Ascending aorta (tissue), 2 donors: Measurements from ENCODE around the gene SNAI3. TPM values are rescaled to one million over a fixed set of nuclear protein-coding genes. Genes with fewer than 3 reads are reported as not detected.

Experiments used
- DNase-seq, 2 donors: peaks; one replicate each; pipeline ENCODE4 v3.0.0-alpha.2; 2019; ENCODE audit warnings: low spot score in 2 of 2
- H3K27ac ChIP-seq, 2 donors: fragments of 200-600 bp; sonication (generic); one replicate each; pipeline ENCODE4 v1.5.1; 2016 to 2017; ENCODE audit warnings: mild to moderate bottlenecking in 1 of 2
- H3K27me3 ChIP-seq: fragments of 200-600 bp; sonication (generic); one replicate; pipeline ENCODE4 v1.5.1; 2017
- H3K36me3 ChIP-seq, 2 donors: fragments of 200-600 bp; sonication (generic); one replicate each; pipeline ENCODE4 v1.5.1; 2016
- H3K4me1 ChIP-seq, 2 donors: fragments of 200-600 bp; sonication (generic); one replicate each; pipeline ENCODE4 v1.5.1; 2016 to 2017; ENCODE audit warnings: mild to moderate bottlenecking in 1 of 2
- H3K4me3 ChIP-seq, 2 donors: fragments of 200-600 bp; sonication (generic); one replicate each; pipeline ENCODE4 v1.5.1; 2016 to 2017; ENCODE audit warnings: mild to moderate bottlenecking in 1 of 2
- H3K9me3 ChIP-seq, 2 donors: fragments of 200-600 bp; sonication (generic); one replicate each; pipeline ENCODE4 v1.5.1; 2016
- CTCF ChIP-seq, 3 experiments: fragments of 200-600 bp in 2 of 3; fragments of 450-650 bp in 1 of 3; sonication (generic) in 2 of 3; IDR thresholded peaks; one replicate each; pipeline ENCODE4 v1.5.1; 2016 to 2019; ENCODE audit warnings: antibody characterized with exemption in 3 of 3, mild to moderate bottlenecking in 1 of 3, moderate library complexity in 1 of 3
- intact Hi-C: fragments of 100-400 bp; cut with DNase I; formaldehyde crosslinking; loops from one replicate; pipeline ENCODE4 v1.15.1; 2023
- total RNA-seq: library from RNA; depleted of rRNA; stranded (reverse); fragments of >200 nt; gene quantifications from one replicate; pipeline ENCODE4 v1.1.0, GENCODE V29; 2016

Gene SNAI3
- total RNA-seq, 1 donor from 2014 or later, result not detected

- H3K36me3 ChIP-seq, result no peaks in the 10 kb centered on the region
- no peak for DNase-seq
- no peak for TF ChIP-seq CTCF (IDR thresholded peaks at IDR 0.05)
Observed at GRCh38 chr16:88646345-88647034, 39.8 kb downstream of the SNAI3 start.

GRCh38 chr16:88645941-88646340 is 40.4 kb downstream of the SNAI3 start:
- Histone ChIP-seq H3K27ac (no peak overlapping the region), H3K9me3 (no peaks in the 10 kb centered on the region), H3K36me3 (no peaks in the 10 kb centered on the region), H3K4me1 (peaks cover 0 to 4% of the 10 kb centered on the region in 2 donors), H3K27me3 (no peaks in the 10 kb centered on the region), H3K4me3 (no peak overlapping the region)
- intact Hi-C loops, result no loop called here
- no peak for TF ChIP-seq CTCF (IDR thresholded peaks at IDR 0.05)
- DNase-seq, result no peak

More at GRCh38 chr16:88646345-88647034, 39.8 kb downstream of the SNAI3 start:
- H3K27ac ChIP-seq, result no peak overlapping the region
- intact Hi-C loops, result no loop called here
- no peaks in the 10 kb centered on the region for H3K9me3 ChIP-seq
- no peak overlapping the region for H3K4me3 ChIP-seq
- no peaks in the 10 kb centered on the region for H3K27me3 ChIP-seq
- H3K4me1 ChIP-seq, result peaks cover 0 to 9% of the 10 kb centered on the region in 2 donors

- DNase-seq, result no peak
- intact Hi-C loops, result no loop called here
- no peak overlapping the region for H3K4me3 ChIP-seq
- no peak for TF ChIP-seq CTCF (IDR thresholded peaks at IDR 0.05)
- no peaks in the 10 kb centered on the region for H3K36me3 ChIP-seq
- H3K4me1 ChIP-seq, result peaks cover 0 to 3% of the 10 kb centered on the region in 2 donors
- H3K27me3 ChIP-seq, result no peaks in the 10 kb centered on the region
- H3K27ac ChIP-seq, result no peak overlapping the region
- H3K9me3 ChIP-seq, result no peaks in the 10 kb centered on the region
Observed at GRCh38 chr16:88645455-88645854, 40.9 kb downstream of the SNAI3 start.

- no peaks in the 10 kb centered on the region for H3K9me3 ChIP-seq
- no peak for TF ChIP-seq CTCF (IDR thresholded peaks at IDR 0.05)
- H3K36me3 ChIP-seq, result no peaks in the 10 kb centered on the region
- no peak for DNase-seq
- no peak overlapping the region for H3K4me3 ChIP-seq
- intact Hi-C loops, result no loop called here
- no peaks in the 10 kb centered on the region for H3K4me1 ChIP-seq
- no peak overlapping the region for H3K27ac ChIP-seq
- H3K27me3 ChIP-seq, result no peaks in the 10 kb centered on the region
Observed at GRCh38 chr16:88643644-88643932, 42.7 kb downstream of the SNAI3 start.

GRCh38 chr16:88642881-88643643 is 43.2 kb downstream of the SNAI3 start:
- TF ChIP-seq CTCF (IDR thresholded peaks at IDR 0.05), result no peak
- intact Hi-C loops, result no loop called here
- no peak overlapping the region for H3K4me3 ChIP-seq
- no peak overlapping the region for H3K27ac ChIP-seq
- H3K9me3 ChIP-seq, result no peaks in the 10 kb centered on the region
- no peaks in the 10 kb centered on the region for H3K36me3 ChIP-seq
- no peak for DNase-seq
- no peaks in the 10 kb centered on the region for H3K4me1 ChIP-seq
- no peaks in the 10 kb centered on the region for H3K27me3 ChIP-seq
